Measurements from ENCODE around the gene BPIFA2.

The BPIFA2 gene

GRCh38 chr20:33127422-33128097 lies 40.4 kb upstream of the BPIFA2 start:
- TF ChIP-seq CTCF (IDR thresholded peaks at IDR 0.05; ENCODE audit: extremely low read depth, insufficient read depth, missing control alignments): no peak
- in situ Hi-C loops (cut with MboI; ENCODE audit: low pct_unique_long_range_greater_than_20kb, low sequenced_read_pairs, unreplicated experiment): no loop called here
- no peak for DNase-seq (ENCODE audit: low spot score)

DNA sequence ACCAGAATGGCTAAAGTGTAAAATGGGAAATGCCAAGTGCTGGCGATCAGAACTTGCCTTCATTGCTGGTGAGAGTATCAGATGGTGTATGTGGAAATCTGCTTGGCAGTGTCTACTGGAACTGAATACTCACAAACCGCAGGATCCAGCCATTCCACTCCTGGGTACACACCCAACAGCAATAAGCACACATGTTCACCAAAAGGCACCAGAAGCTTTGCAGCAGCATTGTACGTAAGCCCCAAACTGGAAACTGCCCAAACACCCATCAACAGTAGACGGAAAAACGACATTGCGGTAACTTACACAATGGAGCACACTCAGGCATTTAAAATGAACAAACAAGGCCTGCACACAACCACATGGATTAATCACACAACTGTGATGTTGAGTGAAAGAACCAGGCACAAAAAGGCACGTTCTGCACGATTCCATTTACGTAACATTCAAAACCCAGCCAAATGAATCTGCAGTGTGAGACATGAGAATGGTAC lies 37.3 kb upstream of the BPIFA2 start:
- no peak for DNase-seq (ENCODE audit: low spot score)
- in situ Hi-C loops (cut with MboI; ENCODE audit: low pct_unique_long_range_greater_than_20kb, low sequenced_read_pairs, unreplicated experiment): no loop called here
- no peak for TF ChIP-seq CTCF (IDR thresholded peaks at IDR 0.05; ENCODE audit: extremely low read depth, insufficient read depth, missing control alignments)

- in situ Hi-C loops (cut with MboI; ENCODE audit: low pct_unique_long_range_greater_than_20kb, low sequenced_read_pairs, unreplicated experiment): no loop called here
- TF ChIP-seq CTCF (IDR thresholded peaks at IDR 0.05; ENCODE audit: extremely low read depth, insufficient read depth, missing control alignments): no peak
- DNase-seq (ENCODE audit: low spot score): no peak
Observed at GRCh38 chr20:33131949-33132473, 35.9 kb upstream of the BPIFA2 start.

DNA sequence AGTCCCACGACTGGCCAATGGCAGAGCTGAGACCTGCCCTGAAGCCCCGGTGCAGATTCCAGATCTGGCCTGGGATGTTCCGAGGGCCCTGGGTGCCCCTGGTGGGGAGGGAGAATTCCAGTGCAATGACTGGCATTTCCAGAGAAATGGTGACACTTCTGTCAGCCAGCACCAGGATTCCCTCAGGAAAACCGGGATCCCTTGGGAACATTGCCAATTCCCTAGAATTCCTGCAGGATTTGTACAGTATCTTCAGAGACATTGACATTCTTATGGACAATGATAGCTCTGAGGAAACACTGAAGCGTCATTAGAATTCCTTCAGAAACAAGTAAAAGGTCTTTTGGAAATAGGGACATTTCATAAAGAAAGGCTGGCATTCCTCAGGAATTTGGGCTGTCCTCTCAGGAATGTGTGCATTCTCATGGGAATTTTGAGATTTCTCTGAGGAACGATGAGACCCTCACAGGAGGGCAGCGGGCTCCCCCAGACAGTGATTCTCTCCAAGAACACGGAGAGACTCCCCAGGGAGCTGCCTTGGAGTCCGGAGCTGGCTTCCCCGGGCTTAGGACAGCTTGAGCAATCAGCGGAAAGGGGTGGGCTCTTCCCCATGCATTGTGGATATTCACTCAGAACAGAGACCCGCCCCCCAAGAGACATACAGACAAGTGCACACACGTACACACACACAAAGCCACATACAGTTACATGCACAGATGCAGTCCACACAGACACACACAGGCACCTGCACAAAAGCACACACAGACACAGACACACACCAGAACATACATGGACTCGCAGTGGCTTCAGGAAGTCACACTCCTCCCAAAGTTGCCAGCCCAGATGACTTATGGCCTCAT lies 35.2 kb upstream of the BPIFA2 start:
- in situ Hi-C loops (cut with MboI; ENCODE audit: low pct_unique_long_range_greater_than_20kb, low sequenced_read_pairs, unreplicated experiment): no loop called here
- no peak for TF ChIP-seq CTCF (IDR thresholded peaks at IDR 0.05; ENCODE audit: extremely low read depth, insufficient read depth, missing control alignments)
- no peak for DNase-seq (ENCODE audit: low spot score)

GRCh38 chr20:33133373-33133941 lies 34.5 kb upstream of the BPIFA2 start:
- DNase-seq (ENCODE audit: low spot score): no peak
- in situ Hi-C loops (cut with MboI; ENCODE audit: low pct_unique_long_range_greater_than_20kb, low sequenced_read_pairs, unreplicated experiment): no loop called here
- no peak for TF ChIP-seq CTCF (IDR thresholded peaks at IDR 0.05; ENCODE audit: extremely low read depth, insufficient read depth, missing control alignments)

GRCh38 chr20:33137195-33137594 lies 30.8 kb upstream of the BPIFA2 start:
- in situ Hi-C loops (cut with MboI; ENCODE audit: low pct_unique_long_range_greater_than_20kb, low sequenced_read_pairs, unreplicated experiment): no loop called here
- no peak for TF ChIP-seq CTCF (IDR thresholded peaks at IDR 0.05; ENCODE audit: extremely low read depth, insufficient read depth, missing control alignments)
- DNase-seq (ENCODE audit: low spot score): no peak

Measured in GM13977 (cell line).